GM18951 (cell line): ENCODE data around the gene WDR12.
"Not testable (repeated sequence)": the region's sequence is repeated elsewhere in the genome, so short reads cannot be mapped to it uniquely, and the experiment has no call there.

Source experiments
- POLR2A ChIP-seq: IDR thresholded peaks from 4 replicates; pipeline ENCODE4 v1.6.1; 2011; ENCODE audit warnings: mild to moderate bottlenecking; ENCODE audit not compliant: insufficient read length, insufficient read depth; ENCODE audit errors: extremely low read depth
- in situ Hi-C: fragments of 300-500 bp; cut with MboI; formaldehyde crosslinking; loops from one replicate; pipeline ENCODE4 v1.12.0; 2022; ENCODE audit warnings: low sequenced_read_pairs, mixed read lengths, inconsistent platforms; ENCODE audit not compliant: unreplicated experiment

WDR12 gene

DNA sequence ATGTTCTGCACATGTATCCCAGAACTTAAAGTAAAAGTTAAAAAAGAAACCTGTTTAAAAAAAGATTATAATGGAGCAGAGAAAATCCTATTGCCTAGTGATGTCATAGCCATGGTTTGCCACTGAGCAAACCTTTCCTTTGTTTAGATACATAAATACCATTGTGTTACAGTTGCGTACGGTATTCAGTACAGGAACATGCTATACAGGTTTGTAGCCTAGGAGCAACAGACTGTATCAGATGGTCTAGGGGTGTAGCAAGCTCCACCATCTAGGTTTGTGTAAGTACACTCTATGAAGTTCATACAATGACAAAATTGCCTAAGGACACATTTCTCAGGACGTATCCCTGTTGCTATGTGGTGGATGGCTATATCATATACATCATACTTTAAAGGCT is 52.9 kb downstream of the WDR12 start:
- in situ Hi-C loops: loop anchor here (25.0 kb wide), 1 partner anchor 271 kb away; no protein-coding TSS in a partner anchor
- TF ChIP-seq POLR2A: no peak

DNA sequence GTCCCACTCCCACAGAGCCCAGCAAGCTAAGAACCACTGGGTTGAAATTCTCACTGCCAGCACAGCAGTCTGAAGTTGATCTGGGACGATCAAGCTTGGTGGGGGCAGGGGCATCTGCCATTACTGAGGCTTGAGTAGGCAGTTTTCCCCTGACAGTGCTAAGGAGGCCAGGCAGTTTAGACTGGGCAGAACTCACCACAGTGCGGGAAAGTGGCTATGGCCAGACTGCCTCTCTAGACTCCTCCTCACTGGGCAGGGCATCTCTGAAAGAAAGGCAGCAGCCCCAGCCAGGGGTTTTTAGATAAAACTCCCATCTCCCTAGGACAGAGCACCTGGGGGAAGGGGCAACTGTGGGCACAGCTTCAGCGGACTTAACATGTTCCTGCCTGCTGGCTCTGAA is 62.1 kb downstream of the WDR12 start:
- in situ Hi-C loops: not testable (repeated sequence)

DNA sequence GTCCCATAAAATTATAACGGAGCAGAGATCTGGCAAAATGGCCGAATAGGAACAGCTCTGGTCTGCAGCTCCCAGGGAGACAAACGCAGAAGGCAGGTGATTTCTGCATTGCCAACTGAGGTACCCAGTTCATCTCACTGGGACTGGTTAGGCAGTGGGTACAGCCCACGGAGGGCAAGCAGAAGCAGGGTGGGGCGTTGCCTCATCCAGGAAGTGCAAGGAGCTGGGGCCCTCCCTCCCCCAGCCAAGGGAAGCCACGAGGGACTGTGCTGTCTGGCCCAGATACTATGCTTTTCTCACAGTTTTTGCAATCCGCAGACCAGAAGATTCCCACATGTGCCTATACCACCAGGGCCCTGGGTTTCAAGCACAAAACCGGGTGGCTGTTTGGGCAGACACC is 62.7 kb downstream of the WDR12 start:
- in situ Hi-C loops: no loop called here
- no peak for TF ChIP-seq POLR2A

DNA sequence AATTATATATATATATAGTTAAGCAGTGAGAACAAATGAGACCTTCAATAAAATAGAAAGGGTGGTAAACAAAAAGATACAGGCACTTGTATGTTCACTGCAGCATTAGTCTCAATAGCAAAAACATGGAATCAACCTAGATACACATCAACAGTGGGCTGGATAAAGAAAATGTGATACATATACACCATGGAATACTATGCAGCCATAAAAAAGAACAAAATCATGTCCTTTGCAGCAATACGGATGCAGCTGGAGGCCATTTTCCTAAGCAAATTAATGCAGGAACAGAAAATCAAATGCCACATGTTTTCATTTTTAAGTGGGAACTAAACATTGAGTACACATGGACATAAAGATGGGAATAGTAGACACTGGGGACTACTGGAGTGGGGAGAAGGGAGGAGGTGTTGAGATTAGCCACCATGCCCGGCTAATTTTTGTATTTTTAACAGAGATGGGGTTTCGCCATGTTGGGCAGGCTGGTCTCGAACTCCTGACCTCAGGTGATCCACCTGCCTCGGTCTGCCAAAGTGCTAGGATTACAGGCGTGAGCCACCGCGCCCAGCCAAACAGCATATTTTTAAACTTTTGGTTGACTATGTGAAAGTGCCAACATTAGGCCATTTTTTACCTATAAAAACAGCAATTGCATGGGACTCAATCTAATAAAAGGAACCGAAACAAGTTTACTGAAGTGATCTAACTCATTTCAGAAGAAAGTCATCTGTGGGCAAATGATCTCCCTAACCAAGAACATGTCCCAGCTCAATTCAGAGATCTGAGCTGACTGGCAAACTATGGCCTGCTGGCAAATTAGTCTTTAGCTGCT is 63.6 kb downstream of the WDR12 start:
- no peak for TF ChIP-seq POLR2A
- in situ Hi-C loops: no loop called here

DNA sequence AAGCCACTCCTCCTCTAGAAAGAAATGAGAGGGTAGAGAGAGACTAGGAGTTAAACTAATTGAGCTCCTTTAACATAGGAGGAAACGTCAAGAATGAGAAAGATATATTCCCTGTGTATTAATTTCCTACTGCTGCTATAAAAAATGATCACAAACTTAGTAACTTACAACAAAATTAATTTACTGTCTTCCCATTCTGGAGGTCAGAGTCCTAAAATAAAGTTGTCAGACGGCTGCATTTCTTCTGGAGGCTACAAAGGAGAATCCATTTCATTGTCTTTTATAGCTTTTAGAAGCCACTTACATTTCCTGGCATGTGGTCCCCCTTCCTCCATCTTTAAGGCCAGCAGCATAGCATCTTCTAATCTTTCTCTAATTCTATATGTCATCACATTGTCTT is 66.8 kb downstream of the WDR12 start:
- in situ Hi-C loops: no loop called here
- no peak for TF ChIP-seq POLR2A

DNA sequence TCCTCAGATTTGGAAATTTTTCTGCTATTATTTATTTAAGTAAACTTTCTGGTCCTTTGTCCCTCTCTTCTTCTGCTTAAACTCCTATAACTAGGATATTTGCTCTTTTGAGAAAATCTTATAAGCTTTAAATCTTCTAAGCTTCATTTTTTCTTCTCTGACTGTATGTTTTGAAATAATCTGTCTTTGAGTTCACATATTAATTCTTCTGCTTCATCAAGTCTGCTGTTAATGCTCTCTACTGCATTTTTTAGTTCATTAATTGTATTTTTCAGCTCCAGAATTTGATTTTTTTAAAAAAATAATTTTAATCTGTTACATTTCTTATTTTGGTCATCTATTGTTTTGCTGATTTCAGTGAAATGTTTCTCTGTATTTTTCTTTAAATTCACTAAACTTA is 68.8 kb downstream of the WDR12 start:
- in situ Hi-C loops: no loop called here

DNA sequence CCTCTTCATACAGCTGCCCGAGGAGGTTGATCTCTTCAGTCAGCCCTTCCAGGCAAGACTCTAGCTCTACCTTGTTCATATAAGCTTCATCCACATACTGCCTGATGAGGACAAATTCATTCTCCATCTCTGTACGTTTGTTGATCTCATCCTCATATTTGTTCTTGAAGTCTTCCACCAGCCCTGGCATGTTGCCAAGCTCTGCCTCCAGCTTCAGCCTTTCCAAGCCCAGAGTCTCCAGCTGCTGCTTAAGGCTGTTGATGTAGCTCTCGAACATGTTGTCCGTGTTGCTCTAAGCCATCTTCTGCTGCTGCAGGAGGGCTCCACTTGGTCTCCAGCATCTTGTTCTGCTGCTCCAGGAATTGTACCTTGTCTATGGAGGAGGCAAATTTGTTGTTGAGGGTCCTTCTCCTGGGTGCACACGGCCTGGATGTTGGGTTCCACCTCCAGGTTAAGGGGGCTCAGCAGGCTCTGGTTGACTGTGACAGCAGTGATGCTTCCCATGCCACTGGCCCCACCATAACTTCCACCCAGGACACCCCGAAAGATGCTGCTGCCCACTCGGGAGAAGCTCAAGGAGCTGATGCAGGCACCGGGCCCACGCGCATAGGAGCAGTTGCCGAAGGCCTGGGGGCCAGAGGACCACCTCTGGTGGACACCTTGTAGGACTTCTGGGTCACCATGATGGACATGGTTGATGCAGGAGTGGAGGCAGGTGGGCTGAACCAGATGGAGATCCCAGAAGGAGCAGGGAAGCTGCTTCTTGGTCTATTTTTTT is 70.2 kb downstream of the WDR12 start:
- TF ChIP-seq POLR2A: no peak
- in situ Hi-C loops: no loop called here

More for the DNA sequence above, 68.8 kb downstream of the WDR12 start:
- no peak for TF ChIP-seq POLR2A

DNA sequence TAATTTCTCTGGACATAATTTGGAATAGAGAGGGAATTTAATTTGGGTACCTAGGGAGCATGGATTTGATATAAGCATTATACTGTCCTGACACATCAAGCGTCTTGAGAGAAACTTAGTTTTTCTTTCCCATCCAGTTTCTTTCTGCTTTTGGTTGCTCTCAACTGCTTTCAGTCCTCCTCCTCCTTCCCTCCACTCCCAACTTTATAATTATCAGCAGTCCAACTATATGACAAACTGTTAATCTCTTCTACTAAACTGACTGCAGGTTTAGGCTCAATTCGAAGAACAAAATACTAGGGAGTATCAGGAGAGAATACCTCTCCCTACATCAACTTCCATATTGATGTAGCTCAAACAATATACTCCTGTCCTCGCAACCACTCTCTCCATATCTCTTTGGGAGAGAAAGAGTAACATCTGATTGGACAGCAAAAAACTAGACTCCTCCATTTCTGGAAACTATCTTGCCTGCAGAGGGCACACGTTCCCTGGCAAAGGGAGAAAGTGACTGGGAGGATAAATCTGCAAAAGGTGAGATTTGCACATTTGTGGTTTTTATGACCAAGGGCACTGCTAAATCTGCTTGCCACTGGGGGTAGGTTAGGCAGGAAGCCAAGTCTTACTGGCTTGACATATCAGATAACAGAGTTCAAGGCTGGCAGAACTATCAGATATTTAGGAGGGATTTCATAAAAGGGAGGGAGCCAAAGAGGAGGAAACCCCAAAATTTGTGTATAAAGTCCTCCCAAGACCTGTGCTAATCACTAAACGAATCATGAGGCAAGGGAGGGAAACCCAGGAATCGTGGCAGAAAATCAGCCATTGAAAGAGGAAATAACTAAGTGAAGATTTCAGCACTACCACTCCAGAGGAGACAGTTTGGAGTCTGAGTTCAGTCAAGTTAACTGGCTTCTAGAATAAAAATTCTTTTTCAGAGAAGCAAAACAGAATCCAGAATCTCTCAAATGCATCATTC is 79.9 kb downstream of the WDR12 start:
- TF ChIP-seq POLR2A: no peak
- in situ Hi-C loops: no loop called here

DNA sequence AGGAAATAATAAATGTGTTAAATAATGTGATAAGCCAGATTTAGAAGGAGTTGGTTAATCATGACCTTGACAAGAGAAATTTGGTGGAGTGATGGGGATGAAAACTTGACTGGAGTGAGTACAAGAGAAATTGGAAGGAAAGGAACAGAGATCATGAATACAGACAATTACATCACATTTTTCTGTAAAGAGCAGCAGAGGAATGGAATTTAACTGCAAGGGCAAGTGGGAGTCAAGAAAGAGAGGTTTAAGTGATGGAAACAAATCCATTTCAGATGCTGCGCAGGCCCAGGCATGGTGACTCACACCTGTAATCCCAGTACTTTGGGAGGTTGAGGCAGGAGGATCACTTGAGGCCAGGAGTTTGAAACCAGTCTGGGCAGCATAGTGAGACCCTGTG is 86.6 kb downstream of the WDR12 start:
- TF ChIP-seq POLR2A: no peak
- in situ Hi-C loops: no loop called here
